ENCODE measurements around the gene KCNE4.

The KCNE4 gene, protein sequence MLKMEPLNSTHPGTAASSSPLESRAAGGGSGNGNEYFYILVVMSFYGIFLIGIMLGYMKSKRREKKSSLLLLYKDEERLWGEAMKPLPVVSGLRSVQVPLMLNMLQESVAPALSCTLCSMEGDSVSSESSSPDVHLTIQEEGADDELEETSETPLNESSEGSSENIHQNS

DNA sequence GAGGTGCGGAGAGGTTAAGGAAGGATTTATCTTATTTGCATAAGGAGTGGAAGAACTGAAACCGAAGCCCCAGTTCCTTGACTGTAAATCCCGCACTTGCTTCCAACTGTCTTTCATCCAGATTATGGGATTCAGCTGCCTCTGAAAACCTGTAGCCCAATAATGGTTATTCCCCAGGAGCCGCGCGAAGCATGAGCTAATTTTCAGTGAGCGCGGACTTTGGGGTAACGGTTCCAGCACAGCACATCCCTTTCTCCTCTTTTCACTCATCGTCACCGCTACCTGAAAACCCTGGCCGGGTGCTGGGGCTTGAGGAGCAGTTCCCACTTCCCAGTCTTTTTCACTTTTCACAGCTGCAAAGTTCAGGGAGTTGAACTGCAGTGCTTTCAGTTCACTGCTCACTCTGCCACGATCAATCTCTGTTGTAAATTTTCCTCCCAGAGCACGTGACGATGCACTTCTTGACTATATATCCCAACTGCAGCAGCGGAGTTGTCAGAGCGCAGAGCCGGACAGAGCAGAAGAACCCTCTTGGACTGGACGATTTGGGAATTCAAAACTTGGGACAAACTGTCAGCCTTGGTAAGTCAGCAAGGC is at the start of gene KCNE4:
TSS of gene KCNE4 (plus strand) at position 498 of the 597 bp plus-strand sequence. CDS start 641 bp downstream, outside the sequence.
- no peak for DNase-seq (ENCODE audit: low read depth)

- no peak for DNase-seq (ENCODE audit: low read depth)
Measured at GRCh38 chr2:223003191-223003590, 48.8 kb upstream of the KCNE4 start.

- DNase-seq (ENCODE audit: low read depth) = no peak
Measured at GRCh38 chr2:223005496-223005895, 46.5 kb upstream of the KCNE4 start.

DNA sequence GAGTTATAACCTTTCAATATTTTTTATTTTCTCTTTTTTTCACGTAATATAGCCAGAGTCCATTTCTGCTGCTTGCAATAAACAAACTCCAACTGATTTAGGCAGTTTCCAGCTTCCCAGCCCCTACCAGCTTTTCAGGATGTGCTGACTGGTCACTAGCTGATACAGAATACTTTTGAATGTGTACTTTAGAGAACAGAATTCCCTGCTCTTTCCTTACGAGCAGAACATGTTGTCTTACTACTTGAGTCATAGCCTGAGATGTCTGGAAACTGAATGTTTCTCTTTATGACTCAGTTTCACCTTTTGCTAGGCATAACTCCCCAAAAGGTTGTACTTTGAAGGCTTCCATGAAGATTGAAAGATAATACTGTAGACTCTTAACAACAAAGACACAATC is 44.5 kb upstream of the KCNE4 start:
- no peak for DNase-seq (ENCODE audit: low read depth)

GRCh38 chr2:223008162-223008561 is 43.8 kb upstream of the KCNE4 start:
- DNase-seq (ENCODE audit: low read depth) = no peak

DNA sequence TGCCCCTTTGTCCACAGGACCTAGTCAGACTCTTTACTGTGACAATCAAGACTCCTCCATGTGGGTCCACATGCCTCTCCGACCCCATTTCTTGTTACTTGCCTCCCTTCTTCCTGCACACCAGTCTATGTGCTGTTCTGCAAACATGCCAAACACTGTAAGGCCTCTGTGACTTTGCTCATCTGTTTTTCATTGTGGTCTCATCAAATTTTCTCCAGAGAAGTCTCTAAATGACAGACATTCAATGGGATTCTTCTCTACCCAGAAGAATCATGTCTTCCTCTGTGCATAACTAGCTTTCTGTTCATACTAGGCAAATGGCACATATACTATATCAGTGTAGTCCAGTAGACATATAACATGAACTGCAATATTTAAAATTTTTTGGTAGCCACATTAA is 43.0 kb upstream of the KCNE4 start:
- no peak for DNase-seq (ENCODE audit: low read depth)

- no peak for DNase-seq (ENCODE audit: low read depth)
Measured at GRCh38 chr2:223010641-223011040, 41.3 kb upstream of the KCNE4 start.

- no peak for DNase-seq (ENCODE audit: low read depth)
Measured at GRCh38 chr2:223012291-223012690, 39.7 kb upstream of the KCNE4 start.

- no peak for DNase-seq (ENCODE audit: low read depth)
Measured at GRCh38 chr2:223019390-223019930, 32.5 kb upstream of the KCNE4 start.

GRCh38 chr2:223019987-223020717 is 31.8 kb upstream of the KCNE4 start:
- DNase-seq (ENCODE audit: low read depth) = no peak

DNA sequence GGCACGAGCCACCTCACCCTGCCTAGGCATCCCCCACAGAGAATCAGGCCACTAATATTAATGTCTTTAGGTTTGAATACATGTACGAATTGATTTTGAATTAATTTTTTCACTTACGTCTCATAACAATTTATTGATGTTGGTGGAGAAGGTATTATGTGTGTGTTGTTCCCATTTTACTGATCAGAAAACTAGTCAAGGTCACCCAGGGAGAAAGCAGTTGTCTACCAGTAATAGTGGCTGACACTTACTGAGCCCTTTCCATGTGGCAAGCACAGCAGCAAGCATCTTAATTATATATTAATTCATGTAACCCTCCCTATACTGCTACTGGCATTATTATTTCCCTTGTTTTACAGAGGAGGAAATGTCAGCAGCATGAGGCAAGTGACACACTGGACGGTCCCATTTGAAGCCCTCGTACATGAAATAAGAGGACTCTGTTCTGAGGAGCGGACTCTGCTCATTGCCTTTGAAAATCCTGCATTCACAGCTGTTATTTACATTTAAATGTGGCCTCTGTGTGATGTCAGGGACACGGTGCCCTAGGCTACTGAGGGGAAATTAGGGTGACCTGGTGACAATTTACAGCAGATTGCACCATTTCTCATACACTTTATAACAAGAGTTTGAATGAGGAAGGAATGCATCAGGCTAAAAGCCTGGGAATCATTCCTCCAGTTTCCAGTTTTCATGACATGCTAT is 30.9 kb upstream of the KCNE4 start:
- DNase-seq (ENCODE audit: low read depth) = no peak

DNA sequence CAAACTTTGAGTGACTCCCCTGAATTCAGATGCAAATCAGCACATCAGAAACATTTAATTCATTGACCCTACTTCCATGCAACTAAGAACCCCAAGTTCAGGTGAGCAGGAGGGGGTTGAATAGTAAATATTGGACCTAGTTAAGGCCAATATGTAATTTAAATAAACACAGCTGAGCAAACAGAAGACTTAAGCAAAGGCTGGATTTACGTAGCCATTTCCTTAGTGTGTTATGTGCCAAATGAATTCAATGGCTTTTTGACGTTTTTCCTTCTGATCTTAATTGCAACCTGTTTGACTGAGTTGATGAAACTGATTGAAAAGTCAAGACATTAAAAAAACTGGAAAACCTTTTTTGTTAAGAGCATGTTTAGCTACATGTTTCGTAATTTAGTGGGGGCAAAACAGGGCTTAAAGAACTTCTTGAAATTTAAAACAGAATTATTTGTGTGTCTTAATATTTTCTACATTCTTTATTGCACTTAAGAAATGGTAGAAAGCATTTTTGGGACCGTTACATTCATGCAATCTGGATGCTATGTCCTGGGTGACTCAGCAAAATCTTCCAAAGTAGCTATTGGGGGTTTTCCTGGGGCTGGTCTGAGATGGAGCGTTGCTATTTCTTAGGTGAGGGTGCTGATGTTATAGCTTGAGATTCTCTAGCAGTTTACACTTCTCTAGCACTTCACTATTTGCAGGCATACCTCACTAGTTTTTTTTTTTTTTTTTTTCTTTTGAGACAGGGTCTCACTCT is 25.5 kb upstream of the KCNE4 start:
- DNase-seq (ENCODE audit: low read depth) = no peak

DNA sequence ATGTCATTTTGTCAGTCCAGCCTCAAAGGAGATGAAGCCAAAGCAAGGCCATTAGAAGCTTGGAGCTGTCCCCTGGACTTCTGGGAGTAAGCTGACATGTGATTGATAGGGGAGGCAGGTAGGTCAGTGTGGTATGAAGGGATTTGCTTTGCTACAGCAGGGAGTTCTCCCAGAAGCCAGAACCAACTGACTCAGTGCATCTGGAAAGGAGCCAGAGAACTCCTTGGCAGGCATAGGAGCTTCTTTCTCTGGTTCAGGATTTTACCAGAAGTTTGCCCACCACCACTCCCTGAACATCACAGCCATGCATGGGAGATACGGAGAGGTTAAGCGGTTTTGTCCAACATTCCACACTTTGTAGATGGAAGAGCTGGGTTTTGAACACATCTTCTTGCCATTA is 24.5 kb upstream of the KCNE4 start:
- no peak for DNase-seq (ENCODE audit: low read depth)

- DNase-seq (ENCODE audit: low read depth) = no peak
Measured at GRCh38 chr2:223029287-223029686, 22.7 kb upstream of the KCNE4 start.

DNA sequence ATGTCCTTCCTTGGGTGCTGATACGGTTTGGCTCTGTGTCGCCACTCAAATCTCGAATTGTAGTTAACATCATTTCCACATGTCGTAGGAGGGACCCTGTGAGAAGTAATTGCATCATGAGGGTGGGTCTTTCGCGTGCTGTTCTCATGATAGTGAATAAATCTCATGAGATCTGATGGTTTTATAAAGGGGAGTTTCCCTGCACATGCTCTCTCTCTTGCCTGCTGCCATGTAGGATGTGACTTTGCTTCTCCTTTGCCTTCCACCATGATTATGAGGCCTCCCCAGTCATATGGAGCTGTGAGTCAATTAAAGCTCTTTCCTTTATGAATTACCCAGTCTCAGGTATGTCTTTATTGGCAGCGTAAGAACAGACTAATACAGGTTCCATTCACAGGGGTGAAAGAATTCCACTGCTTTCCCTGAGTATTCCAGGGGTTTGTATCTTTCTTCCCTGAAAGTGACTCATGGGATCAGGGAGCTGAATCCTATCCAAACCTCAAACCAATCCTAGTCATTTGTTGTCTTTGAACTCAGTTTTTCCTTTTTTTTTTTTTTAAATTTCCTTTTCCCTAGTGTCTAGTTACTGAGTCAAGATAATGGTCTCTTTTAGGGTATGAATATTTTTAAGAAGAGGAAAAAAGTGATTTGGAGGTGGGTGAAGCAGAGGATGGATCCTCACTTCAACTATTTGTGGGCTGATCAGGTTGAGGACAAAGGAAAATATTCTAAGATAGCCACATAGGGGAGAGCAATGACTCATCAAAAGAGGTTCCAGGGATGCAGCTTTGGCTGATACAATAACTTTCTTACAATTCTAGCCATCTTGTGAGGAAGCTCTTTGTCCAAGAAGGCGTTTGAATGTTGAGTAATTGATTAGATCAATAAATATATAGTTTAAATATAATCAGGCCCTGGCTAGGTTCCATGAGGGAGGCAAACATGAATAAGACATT is 19.5 kb upstream of the KCNE4 start:
- no peak for DNase-seq (ENCODE audit: low read depth)

GRCh38 chr2:223034221-223034975 is 17.6 kb upstream of the KCNE4 start:
- DNase-seq (ENCODE audit: low read depth) = no peak

GRCh38 chr2:223036790-223037444 is 15.1 kb upstream of the KCNE4 start:
- DNase-seq (ENCODE audit: low read depth) = no peak

DNA sequence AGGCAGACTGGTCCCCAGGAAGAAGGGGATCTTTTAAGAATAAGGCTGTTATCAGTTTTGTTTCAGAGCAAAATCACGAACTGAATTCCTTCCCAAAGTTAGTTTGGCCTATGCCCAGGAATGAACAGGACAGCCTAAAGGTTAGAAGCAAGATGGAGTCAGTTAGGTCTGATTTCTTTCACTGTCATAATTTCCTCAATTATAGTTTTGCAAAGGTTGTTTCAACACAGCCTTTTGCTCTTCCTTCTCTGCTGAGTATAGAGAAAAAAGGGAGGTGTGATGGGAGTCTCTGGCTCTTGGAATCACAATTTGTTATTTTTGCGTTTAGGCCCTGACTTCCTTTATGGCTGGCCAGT is 14.6 kb upstream of the KCNE4 start:
- DNase-seq (ENCODE audit: low read depth) = no peak

DNA sequence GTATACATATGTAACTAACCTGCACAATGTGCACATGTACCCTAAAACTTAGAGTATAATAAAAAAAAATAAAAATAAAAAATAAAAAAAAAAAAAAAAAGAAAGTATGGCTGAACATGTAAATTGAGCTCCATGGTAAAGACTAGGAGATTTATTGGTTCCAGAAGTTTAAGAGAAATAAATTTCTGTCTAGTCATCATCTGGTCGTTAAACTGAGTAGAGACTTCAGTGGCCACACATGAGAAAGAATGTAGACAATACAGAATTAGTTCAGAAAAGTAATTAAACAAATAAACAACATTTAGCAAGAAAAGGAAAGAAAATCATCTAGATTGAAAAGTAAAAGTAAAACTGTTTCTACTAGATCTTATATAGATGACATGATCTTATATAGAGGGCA is 12.4 kb upstream of the KCNE4 start:
- DNase-seq (ENCODE audit: low read depth) = no peak

DNA sequence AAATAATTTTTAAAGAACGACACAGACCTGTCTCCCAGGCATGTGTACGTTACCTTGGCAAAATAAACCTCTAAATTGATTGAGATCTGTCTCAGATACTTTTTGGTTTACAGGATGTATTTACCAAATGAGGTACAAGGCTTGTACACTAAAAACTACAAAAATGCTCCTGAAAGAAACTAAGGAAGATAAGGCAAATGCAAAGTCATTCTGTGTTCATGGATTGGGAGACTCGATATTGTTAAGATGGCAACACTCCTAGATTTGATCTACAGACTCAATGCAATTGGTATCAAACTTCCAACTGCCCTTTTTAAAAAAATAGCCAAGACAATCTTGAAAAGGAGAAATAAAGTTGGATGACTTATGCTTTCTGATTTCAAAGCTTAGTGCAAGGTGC is 11.5 kb upstream of the KCNE4 start:
- DNase-seq (ENCODE audit: low read depth) = no peak

Measured in stimulated activated CD8-positive, alpha-beta memory T cell treated with anti-CD3 and anti-CD28 coated beads, Interleukin-12 subunit alpha, Interleukin-12 subunit beta, amount 100 ng/mL, for 4 hours (primary cell).